NCI-H345 treated with DMSO at 0.1 percent for 48 hours (cell line): ENCODE results near the gene ELMOD1.
A peak's percentile ranks its signal among the peaks of the same experiment; 100 is the strongest.

Experiments used
- DNase-seq: peaks from one replicate; lab custom pipeline; 2025; ENCODE audit not compliant: unreplicated experiment; lab: John Stamatoyannopoulos, UW

The ELMOD1 gene

DNA sequence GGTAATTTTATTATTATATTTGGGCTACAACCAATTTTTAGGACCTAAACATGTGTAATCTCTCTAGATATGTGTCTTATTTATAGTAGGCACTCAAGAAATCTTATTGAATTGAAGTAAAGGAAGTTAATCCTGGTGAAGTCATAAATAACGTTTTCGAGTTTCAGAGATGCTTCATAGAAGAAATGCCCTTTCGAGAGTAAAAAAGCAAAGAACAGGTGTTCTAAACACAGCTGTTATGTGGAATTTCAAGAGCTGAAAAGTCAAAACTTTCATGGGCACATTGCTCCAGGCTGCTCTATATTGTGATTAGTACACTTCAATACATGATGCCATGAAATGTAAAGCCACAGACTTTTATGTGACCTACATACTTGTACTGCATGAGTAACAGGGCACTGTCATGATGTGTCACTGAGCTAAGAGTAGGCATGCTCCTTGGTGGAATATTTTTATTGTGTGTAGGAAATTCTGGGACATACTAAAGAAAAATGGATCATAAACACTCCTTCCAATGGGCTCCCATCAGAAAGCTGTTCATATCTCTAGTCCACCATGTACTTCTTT lies 7.2 kb upstream of the ELMOD1 start:
- no peak for DNase-seq

- DNase-seq, result no peak
Measured at GRCh38 chr11:107587306-107587979, 3.5 kb upstream of the ELMOD1 start.

DNA sequence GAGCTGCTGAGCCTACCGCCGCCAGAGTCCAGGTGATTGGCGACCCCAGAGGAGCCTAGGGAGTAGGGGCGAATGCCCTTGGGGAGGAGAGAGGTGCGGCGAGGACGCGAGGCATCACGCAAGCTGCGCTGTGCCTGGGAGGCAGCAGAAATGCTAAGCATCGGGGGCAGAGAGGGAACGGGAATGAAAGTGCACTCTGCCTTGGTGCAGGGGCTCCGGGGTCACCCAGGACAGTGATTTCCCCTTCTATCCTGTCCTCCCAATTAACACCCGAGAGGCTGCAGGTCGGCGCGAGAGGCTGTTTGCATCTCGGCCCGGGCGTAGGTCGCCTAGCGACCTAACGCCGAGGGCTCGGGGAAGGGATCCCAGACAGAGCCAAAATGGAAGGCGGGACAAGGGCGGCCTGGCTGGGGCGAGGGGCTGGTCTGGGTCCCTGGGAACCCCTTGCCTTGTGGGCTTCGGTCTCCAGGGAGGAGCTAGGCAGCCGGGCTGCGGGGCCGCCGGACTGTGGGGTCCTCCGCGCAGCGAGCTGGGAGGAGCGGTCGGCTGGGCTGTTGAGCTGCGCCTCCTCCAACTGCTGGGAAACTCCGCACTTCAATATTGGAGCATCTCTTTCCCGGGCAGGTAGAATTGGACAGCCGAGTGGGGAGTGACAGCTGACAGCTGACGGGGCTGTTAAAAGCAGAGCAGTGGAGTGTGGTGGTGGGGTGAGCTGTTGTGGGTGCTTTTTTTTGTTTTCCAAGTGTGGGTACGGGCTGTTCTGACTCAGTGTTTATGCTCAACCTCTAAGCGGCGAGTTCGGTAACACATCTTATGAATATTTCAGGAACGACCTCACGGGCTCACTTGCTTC lies 657 bp downstream of the ELMOD1 start:
- DNase-seq, result peak; percentile 23

DNA sequence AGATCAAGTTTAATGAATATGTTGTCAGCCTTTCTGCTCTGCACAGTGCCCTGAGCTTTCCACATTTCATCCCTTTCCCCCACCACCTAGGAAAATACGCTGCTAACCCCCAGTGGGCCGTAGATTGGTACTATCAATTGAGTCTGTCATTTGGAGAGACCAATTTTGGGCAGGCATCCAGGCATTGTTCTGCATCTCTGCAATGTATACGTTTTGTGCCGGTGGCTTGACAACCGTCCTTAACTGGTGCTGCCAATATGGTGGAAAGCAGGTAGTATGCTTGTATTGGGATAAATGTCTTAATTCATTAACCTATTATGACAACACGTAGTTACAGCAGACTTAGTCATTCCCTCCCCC lies 1.3 kb downstream of the ELMOD1 start:
- no peak for DNase-seq

DNA sequence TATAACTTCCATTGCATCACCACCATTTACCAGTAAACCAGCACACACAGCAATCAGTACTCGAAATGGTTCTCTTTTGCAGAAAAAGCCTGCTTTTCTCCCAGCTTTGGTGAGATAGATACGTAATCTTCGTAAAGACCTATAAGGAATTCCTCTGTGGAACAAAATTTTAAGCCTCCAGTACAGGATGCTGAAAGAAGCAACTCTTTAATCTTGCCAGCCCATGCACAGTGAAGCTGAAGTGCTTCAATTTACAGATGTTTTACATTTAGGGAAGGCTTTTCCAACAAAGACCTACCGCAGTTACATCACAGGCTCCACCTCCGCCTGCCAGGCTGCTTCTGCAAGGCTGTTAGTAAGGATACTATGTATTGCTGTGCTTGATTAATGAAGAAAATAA lies 1.9 kb downstream of the ELMOD1 start:
- no peak for DNase-seq

DNA sequence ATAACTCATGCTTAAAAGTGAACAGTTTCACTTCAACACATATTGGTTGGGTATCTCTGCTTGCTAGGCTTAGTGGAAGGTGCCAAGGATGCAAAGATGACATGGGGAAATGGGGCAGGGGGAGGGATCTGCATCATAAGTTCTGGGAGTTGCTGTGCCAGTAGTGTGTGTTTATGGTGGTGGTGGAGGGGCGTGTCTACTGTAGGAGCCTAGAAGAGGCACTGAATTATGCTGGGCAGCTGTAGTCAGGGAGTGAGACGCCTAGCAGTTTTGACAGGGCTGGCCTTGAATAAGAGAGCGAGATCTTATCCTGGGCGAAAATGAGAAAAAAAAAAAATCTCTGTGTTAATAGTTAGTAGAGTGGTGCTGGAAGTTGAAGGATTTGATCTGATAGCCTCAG lies 3.0 kb downstream of the ELMOD1 start:
- DNase-seq, result no peak

GRCh38 chr11:107594736-107595135 lies 3.8 kb downstream of the ELMOD1 start:
- DNase-seq, result no peak

DNA sequence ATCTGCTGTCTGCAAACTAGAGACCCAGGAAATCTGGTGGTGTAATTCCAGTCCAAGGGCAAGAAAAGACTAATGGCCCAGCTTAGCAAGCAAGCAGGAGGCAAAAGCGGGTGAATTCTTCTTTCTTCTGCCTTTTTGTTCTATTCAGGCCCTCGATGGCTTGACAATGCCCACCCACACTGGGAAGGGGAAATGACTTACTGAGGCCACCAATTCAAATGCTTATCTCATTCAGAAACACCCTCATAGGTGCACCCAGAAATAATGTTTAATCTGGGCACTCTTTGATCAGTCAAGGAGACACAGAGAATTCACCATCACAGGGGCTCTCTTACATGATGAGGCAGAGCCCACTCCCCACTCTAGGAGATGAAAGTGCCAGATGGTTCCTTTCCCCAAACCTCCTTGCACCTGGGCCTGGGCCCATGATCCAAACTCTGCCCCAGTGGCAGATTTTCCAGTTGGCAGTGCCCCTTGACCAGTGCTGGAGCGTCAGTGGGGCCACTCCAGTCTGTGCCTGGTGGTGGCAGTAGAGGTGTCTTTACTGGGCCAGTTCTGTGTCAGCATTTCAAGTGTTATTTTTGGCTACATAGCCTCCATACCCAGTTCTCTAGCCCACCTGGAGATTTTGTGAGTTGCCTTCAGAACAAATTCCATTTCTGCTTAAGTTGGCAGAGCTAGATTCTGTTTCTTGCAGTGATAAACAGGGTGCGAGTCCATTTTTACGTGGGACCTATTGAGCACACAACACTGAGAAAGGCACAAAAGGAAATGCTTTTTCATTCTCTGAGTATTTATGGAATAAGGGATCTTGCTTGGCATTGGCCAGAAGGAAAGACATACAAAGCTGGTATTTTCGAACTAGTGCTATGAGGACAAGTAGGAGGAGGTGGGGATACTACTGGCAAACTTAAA lies 7.5 kb downstream of the ELMOD1 start:
- DNase-seq, result no peak

GRCh38 chr11:107605061-107606006 lies 14.4 kb downstream of the ELMOD1 start:
- no peak for DNase-seq

- DNase-seq, result no peak
Measured at GRCh38 chr11:107606141-107606540, 15.2 kb downstream of the ELMOD1 start.

GRCh38 chr11:107608809-107609208 lies 17.9 kb downstream of the ELMOD1 start:
- DNase-seq, result no peak

- no peak for DNase-seq
Measured at GRCh38 chr11:107609400-107610218, 18.7 kb downstream of the ELMOD1 start.

- no peak for DNase-seq
Measured at GRCh38 chr11:107612445-107612844, 21.5 kb downstream of the ELMOD1 start.

- DNase-seq, result no peak
Measured at GRCh38 chr11:107619926-107620325, 29.0 kb downstream of the ELMOD1 start.

DNA sequence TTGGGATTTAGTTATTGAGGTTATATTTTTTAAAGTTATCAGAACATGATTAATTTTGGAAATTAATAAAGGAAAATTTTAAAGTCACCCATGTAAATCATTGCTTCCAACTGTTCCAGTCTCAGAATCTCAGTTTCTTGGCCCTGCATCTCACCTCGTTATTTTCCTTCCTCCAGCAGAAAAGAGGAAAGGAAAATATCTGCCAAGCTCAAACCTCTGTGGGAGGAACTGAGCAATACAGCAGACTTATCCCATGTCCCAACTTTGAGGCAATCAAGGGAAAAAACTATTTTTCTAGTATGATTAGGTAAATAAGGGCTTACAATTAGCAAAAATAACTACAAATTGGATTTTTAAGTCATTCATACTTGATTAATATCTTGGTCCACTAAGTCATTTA lies 30.1 kb downstream of the ELMOD1 start:
- no peak for DNase-seq

GRCh38 chr11:107623183-107623582 lies 32.2 kb downstream of the ELMOD1 start:
- no peak for DNase-seq

GRCh38 chr11:107624983-107625684 lies 34.2 kb downstream of the ELMOD1 start:
- no peak for DNase-seq

GRCh38 chr11:107625685-107625989 lies 34.7 kb downstream of the ELMOD1 start:
- no peak for DNase-seq

DNA sequence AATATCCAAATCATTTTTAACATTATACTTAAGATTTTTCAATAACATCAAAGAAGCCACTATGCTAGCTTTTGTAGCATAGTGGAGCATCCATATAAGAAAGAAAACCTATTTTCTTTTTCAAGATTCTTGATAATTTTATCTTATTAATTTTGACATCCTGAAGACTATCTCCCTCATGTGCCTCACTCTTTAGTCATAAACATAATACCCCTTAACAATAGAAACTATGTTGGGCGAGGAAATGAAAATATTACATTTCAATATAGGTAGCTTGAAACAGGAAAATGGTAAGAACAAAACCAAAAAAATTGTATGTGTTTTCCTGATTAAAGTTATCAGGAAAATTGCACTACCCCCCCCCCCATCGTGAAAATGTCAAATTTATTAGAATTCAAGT lies 40.1 kb downstream of the ELMOD1 start:
- DNase-seq, result no peak
